ENCODE results near the gene SEMA3G. TPM values are rescaled to one million over a fixed set of nuclear protein-coding genes. Genes with fewer than 3 reads are reported as not detected.

Gene SEMA3G
- total RNA-seq, 1 experiment from 2014 or later, result 0.10 TPM

- no peak for DNase-seq (ENCODE audit: extremely low read depth, low read depth)
Observed at GRCh38 chr3:52454938-52455282, 10.0 kb upstream of the SEMA3G start.

GRCh38 chr3:52454250-52454937 lies 9.5 kb upstream of the SEMA3G start:
- no peak for DNase-seq (ENCODE audit: extremely low read depth, low read depth)

- no peak for DNase-seq (ENCODE audit: extremely low read depth, low read depth)
Observed at GRCh38 chr3:52453496-52454249, 8.8 kb upstream of the SEMA3G start, which contains the start of gene TNNC1. TSS of gene TNNC1 (minus strand) at chr3:52454041. CDS start at chr3:52454015, 26 bp downstream.

- no peak for DNase-seq (ENCODE audit: extremely low read depth, low read depth)
Observed at GRCh38 chr3:52452570-52453221, 7.8 kb upstream of the SEMA3G start.

GRCh38 chr3:52452126-52452525 lies 7.2 kb upstream of the SEMA3G start:
- DNase-seq (ENCODE audit: extremely low read depth, low read depth), result no peak

GRCh38 chr3:52451237-52452083 lies 6.6 kb upstream of the SEMA3G start:
- no peak for DNase-seq (ENCODE audit: extremely low read depth, low read depth)

GRCh38 chr3:52450489-52451236 lies 5.8 kb upstream of the SEMA3G start:
- DNase-seq (ENCODE audit: extremely low read depth, low read depth), result no peak

- DNase-seq (ENCODE audit: extremely low read depth, low read depth), result no peak
Observed at GRCh38 chr3:52447512-52448355, 2.8 kb upstream of the SEMA3G start.

GRCh38 chr3:52446631-52447511 lies 2.0 kb upstream of the SEMA3G start:
- DNase-seq (ENCODE audit: extremely low read depth, low read depth), result peak; percentile 49

- DNase-seq (ENCODE audit: extremely low read depth, low read depth), result no peak
Observed at GRCh38 chr3:52446042-52446441, 1.1 kb upstream of the SEMA3G start.

GRCh38 chr3:52443791-52444687 lies 864 bp downstream of the SEMA3G start:
- DNase-seq (ENCODE audit: extremely low read depth, low read depth), result no peak

GRCh38 chr3:52443268-52443610 lies 1.7 kb downstream of the SEMA3G start:
- DNase-seq (ENCODE audit: extremely low read depth, low read depth), result no peak

- DNase-seq (ENCODE audit: extremely low read depth, low read depth), result no peak
Observed at GRCh38 chr3:52442409-52443267, 2.3 kb downstream of the SEMA3G start.

- DNase-seq (ENCODE audit: extremely low read depth, low read depth), result no peak
Observed at GRCh38 chr3:52441772-52442332, 3.1 kb downstream of the SEMA3G start.

- DNase-seq (ENCODE audit: extremely low read depth, low read depth), result no peak
Observed at GRCh38 chr3:52441091-52441771, 3.7 kb downstream of the SEMA3G start.

All from NCI-H460 (cell line).